Mucosa of stomach (tissue), 1 donor: Measurements from ENCODE around the gene CD2AP.
"Not testable (repeated sequence)": the region's sequence is repeated elsewhere in the genome, so short reads cannot be mapped to it uniquely, and the experiment has no call there.

Experiments
- H3K27me3 ChIP-seq: one replicate; pipeline ENCODE4 v1.7.0; 2013; ENCODE audit warnings: mild to moderate bottlenecking, low read length; ENCODE audit not compliant: control insufficient read depth, insufficient read depth
- H3K36me3 ChIP-seq: one replicate; pipeline ENCODE4 v1.7.0; 2013; ENCODE audit warnings: low read length; ENCODE audit not compliant: control insufficient read depth, insufficient read depth
- H3K4me1 ChIP-seq: one replicate; pipeline ENCODE4 v1.7.0; 2013; ENCODE audit warnings: mild to moderate bottlenecking, low read length; ENCODE audit not compliant: control insufficient read depth, insufficient read depth
- H3K4me3 ChIP-seq: one replicate; pipeline ENCODE4 v1.7.0; 2013; ENCODE audit warnings: low read length
- H3K9ac ChIP-seq: one replicate; pipeline ENCODE4 v1.7.0; 2013; ENCODE audit warnings: mild to moderate bottlenecking, low read length, moderate library complexity
- H3K9me3 ChIP-seq: one replicate; pipeline ENCODE4 v1.7.0; 2013; ENCODE audit warnings: mild to moderate bottlenecking, low read length, moderate library complexity; ENCODE audit not compliant: control insufficient read depth
- donor health status: Pancreatic carcinoma.

CD2AP gene

GRCh38 chr6:47552319-47552718 is 74.7 kb downstream of the CD2AP start:
- Histone ChIP-seq H3K9me3 (no peaks in the 10 kb centered on the region), H3K4me3 (no peak overlapping the region), H3K27me3 (no peaks in the 10 kb centered on the region), H3K9ac (no peak overlapping the region), H3K36me3 (no peaks in the 10 kb centered on the region), H3K4me1 (no peaks in the 10 kb centered on the region)

- not testable (repeated sequence) for H3K36me3 ChIP-seq, H3K9ac ChIP-seq, H3K9me3 ChIP-seq, H3K4me3 ChIP-seq, H3K4me1 ChIP-seq, H3K27me3 ChIP-seq
Measured at GRCh38 chr6:47553243-47553642, 75.7 kb downstream of the CD2AP start.

- H3K27me3 ChIP-seq, H3K4me1 ChIP-seq, H3K9ac ChIP-seq, H3K36me3 ChIP-seq, H3K9me3 ChIP-seq, H3K4me3 ChIP-seq: not testable (repeated sequence)
Measured at GRCh38 chr6:47556459-47556858, 78.9 kb downstream of the CD2AP start.

GRCh38 chr6:47563162-47563561 is 85.6 kb downstream of the CD2AP start:
- H3K4me1 ChIP-seq = no peaks in the 10 kb centered on the region
- no peaks in the 10 kb centered on the region for H3K9me3 ChIP-seq
- H3K36me3 ChIP-seq = no peaks in the 10 kb centered on the region
- H3K4me3 ChIP-seq = no peak overlapping the region
- no peak overlapping the region for H3K9ac ChIP-seq
- no peaks in the 10 kb centered on the region for H3K27me3 ChIP-seq

- H3K9me3 ChIP-seq, H3K9ac ChIP-seq, H3K4me1 ChIP-seq, H3K27me3 ChIP-seq, H3K4me3 ChIP-seq, H3K36me3 ChIP-seq: not testable (repeated sequence)
Measured at GRCh38 chr6:47566602-47567001, 89.0 kb downstream of the CD2AP start.

- H3K9me3 ChIP-seq = no peaks in the 10 kb centered on the region
- no peaks in the 10 kb centered on the region for H3K27me3 ChIP-seq
- H3K4me1 ChIP-seq = no peaks in the 10 kb centered on the region
- H3K9ac ChIP-seq = no peak overlapping the region
- H3K4me3 ChIP-seq = no peak overlapping the region
- H3K36me3 ChIP-seq = no peaks in the 10 kb centered on the region
Measured at GRCh38 chr6:47567586-47567985, 90.0 kb downstream of the CD2AP start.

GRCh38 chr6:47571488-47571887 is 93.9 kb downstream of the CD2AP start:
- Histone ChIP-seq H3K4me1 (no peaks in the 10 kb centered on the region), H3K9ac (no peak overlapping the region), H3K36me3 (peaks cover 3% of the 10 kb centered on the region), H3K27me3 (no peaks in the 10 kb centered on the region), H3K4me3 (no peak overlapping the region), H3K9me3 (no peaks in the 10 kb centered on the region)

GRCh38 chr6:47573109-47573508 is 95.5 kb downstream of the CD2AP start:
- H3K36me3 ChIP-seq = peaks cover 3% of the 10 kb centered on the region
- H3K9me3 ChIP-seq = no peaks in the 10 kb centered on the region
- no peak overlapping the region for H3K9ac ChIP-seq
- no peaks in the 10 kb centered on the region for H3K27me3 ChIP-seq
- no peak overlapping the region for H3K4me3 ChIP-seq
- H3K4me1 ChIP-seq = no peaks in the 10 kb centered on the region

GRCh38 chr6:47574789-47575188 is 97.2 kb downstream of the CD2AP start:
- Histone ChIP-seq H3K36me3 (peaks cover 3% of the 10 kb centered on the region), H3K4me1 (no peaks in the 10 kb centered on the region), H3K27me3 (no peaks in the 10 kb centered on the region), H3K4me3 (no peak overlapping the region), H3K9ac (no peak overlapping the region), H3K9me3 (no peaks in the 10 kb centered on the region)

GRCh38 chr6:47579040-47579439 is 101.5 kb downstream of the CD2AP start:
- H3K27me3 ChIP-seq = no peaks in the 10 kb centered on the region
- no peaks in the 10 kb centered on the region for H3K9me3 ChIP-seq
- no peak overlapping the region for H3K9ac ChIP-seq
- peaks cover under 1% of the 10 kb centered on the region for H3K36me3 ChIP-seq
- no peak overlapping the region for H3K4me3 ChIP-seq
- H3K4me1 ChIP-seq = no peaks in the 10 kb centered on the region

- Histone ChIP-seq H3K36me3 (no peaks in the 10 kb centered on the region), H3K27me3 (no peaks in the 10 kb centered on the region), H3K9me3 (no peaks in the 10 kb centered on the region), H3K9ac (no peak overlapping the region), H3K4me1 (no peaks in the 10 kb centered on the region), H3K4me3 (no peak overlapping the region)
Measured at GRCh38 chr6:47581591-47581990, 104.0 kb downstream of the CD2AP start.

GRCh38 chr6:47587493-47587892 is 109.9 kb downstream of the CD2AP start:
- Histone ChIP-seq H3K4me1 (no peaks in the 10 kb centered on the region), H3K9me3 (no peaks in the 10 kb centered on the region), H3K27me3 (no peaks in the 10 kb centered on the region), H3K36me3 (no peaks in the 10 kb centered on the region), H3K9ac (no peak overlapping the region), H3K4me3 (no peak overlapping the region)

- Histone ChIP-seq H3K4me1 (no peaks in the 10 kb centered on the region), H3K27me3 (no peaks in the 10 kb centered on the region), H3K9me3 (no peaks in the 10 kb centered on the region), H3K9ac (no peak overlapping the region), H3K4me3 (no peak overlapping the region), H3K36me3 (peaks cover 8% of the 10 kb centered on the region)
Measured at GRCh38 chr6:47592131-47592840, 114.7 kb downstream of the CD2AP start.
